MM.1S (cell line): ENCODE measurements around the gene SYNGR4.

Source experiments
- EZH2 ChIP-seq: fragments of 300-600 bp; sonication (generic); optimal IDR thresholded peaks from 2 replicates; pipeline ENCODE3; 2017; ENCODE audit warnings: low read depth, mild to moderate bottlenecking, antibody characterized with exemption, low read length, mixed read lengths
- TF ChIP-seq, protein P1 (sequence below): fragments of 300-600 bp; sonication (generic); IDR thresholded peaks from 2 replicates; pipeline ENCODE4 v1.5.1; 2016; ENCODE audit warnings: antibody characterized with exemption, low read length, mixed read lengths

- TF ChIP-seq, protein P1, sequence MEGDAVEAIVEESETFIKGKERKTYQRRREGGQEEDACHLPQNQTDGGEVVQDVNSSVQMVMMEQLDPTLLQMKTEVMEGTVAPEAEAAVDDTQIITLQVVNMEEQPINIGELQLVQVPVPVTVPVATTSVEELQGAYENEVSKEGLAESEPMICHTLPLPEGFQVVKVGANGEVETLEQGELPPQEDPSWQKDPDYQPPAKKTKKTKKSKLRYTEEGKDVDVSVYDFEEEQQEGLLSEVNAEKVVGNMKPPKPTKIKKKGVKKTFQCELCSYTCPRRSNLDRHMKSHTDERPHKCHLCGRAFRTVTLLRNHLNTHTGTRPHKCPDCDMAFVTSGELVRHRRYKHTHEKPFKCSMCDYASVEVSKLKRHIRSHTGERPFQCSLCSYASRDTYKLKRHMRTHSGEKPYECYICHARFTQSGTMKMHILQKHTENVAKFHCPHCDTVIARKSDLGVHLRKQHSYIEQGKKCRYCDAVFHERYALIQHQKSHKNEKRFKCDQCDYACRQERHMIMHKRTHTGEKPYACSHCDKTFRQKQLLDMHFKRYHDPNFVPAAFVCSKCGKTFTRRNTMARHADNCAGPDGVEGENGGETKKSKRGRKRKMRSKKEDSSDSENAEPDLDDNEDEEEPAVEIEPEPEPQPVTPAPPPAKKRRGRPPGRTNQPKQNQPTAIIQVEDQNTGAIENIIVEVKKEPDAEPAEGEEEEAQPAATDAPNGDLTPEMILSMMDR = peak; percentile 87
- TF ChIP-seq EZH2 = no peak
Observed at GRCh38 chr19:48319647-48320541, 44.3 kb upstream of the SYNGR4 start.
